Loucy (cell line): Measurements from ENCODE around the gene FOXP1.

Experiments
- H2AFZ ChIP-seq: fragments of 200-600 bp; sonication (generic); 2 replicates; pipeline ENCODE4 v1.6.0; 2016; ENCODE audit warnings: antibody characterized with exemption, mild to moderate bottlenecking, low read length, moderate library complexity
- H3F3A ChIP-seq: fragments of 200-600 bp; 2 replicates; pipeline ENCODE4 v1.6.0; 2016; ENCODE audit warnings: antibody characterized with exemption, low read depth, mild to moderate bottlenecking
- H3K27me3 ChIP-seq: fragments of 200-600 bp; sonication (generic); 2 replicates; pipeline ENCODE4 v1.6.1; 2014; ENCODE audit warnings: low read length, mild to moderate bottlenecking; ENCODE audit not compliant: insufficient read depth, poor library complexity, severe bottlenecking
- H3K36me3 ChIP-seq: fragments of 200-600 bp; sonication (generic); 2 replicates; pipeline ENCODE4 v1.6.1; 2016; ENCODE audit warnings: low read length; ENCODE audit not compliant: insufficient read depth
- H3K4me1 ChIP-seq: fragments of 200-600 bp; sonication (generic); 2 replicates; pipeline ENCODE4 v1.5.1; 2014; ENCODE audit warnings: low read length, mild to moderate bottlenecking; ENCODE audit not compliant: insufficient read depth, poor library complexity, severe bottlenecking
- H3K4me2 ChIP-seq: fragments of 200-600 bp; sonication (generic); 2 replicates; pipeline ENCODE4 v1.6.0; 2014; ENCODE audit warnings: antibody characterized with exemption, low read length, low read depth, mild to moderate bottlenecking; ENCODE audit not compliant: poor library complexity, severe bottlenecking
- H3K4me3 ChIP-seq: fragments of 200-600 bp; sonication (generic); 2 replicates; pipeline ENCODE4 v1.5.1; 2014; ENCODE audit warnings: low read length, mild to moderate bottlenecking, mixed read lengths; ENCODE audit not compliant: poor library complexity, severe bottlenecking
- H3K79me2 ChIP-seq: fragments of 200-600 bp; sonication (generic); 2 replicates; pipeline ENCODE4 v1.6.1; 2014; ENCODE audit warnings: low read length; ENCODE audit not compliant: insufficient read depth
- H3K9ac ChIP-seq: fragments of 200-600 bp; sonication (generic); 2 replicates; pipeline ENCODE4 v1.6.0; 2014; ENCODE audit warnings: mild to moderate bottlenecking, low read depth, low read length, moderate library complexity; ENCODE audit not compliant: poor library complexity, severe bottlenecking
- H3K9me2 ChIP-seq: fragments of 200-600 bp; sonication (generic); replicated peaks from 2 replicates; pipeline ENCODE4 v1.6.1; 2016; ENCODE audit warnings: low read depth, low read length, mixed read lengths
- H3K9me3 ChIP-seq: fragments of 200-600 bp; sonication (generic); 2 replicates; pipeline ENCODE4 v1.6.1; 2014; ENCODE audit warnings: mild to moderate bottlenecking, antibody characterized with exemption, low read length, low read depth; ENCODE audit not compliant: insufficient read depth
- H4K20me1 ChIP-seq: fragments of 200-600 bp; sonication (generic); 2 replicates; pipeline ENCODE4 v1.6.0; 2014; ENCODE audit warnings: antibody characterized with exemption, low read length, mild to moderate bottlenecking; ENCODE audit not compliant: insufficient read depth, poor library complexity, severe bottlenecking
- EZH2phosphoT487 ChIP-seq: fragments of 200-600 bp; IDR thresholded peaks from 2 replicates; pipeline ENCODE4 v1.6.1; 2018; ENCODE audit warnings: antibody characterized with exemption, mild to moderate bottlenecking, moderate library complexity, borderline replicate concordance
- TF ChIP-seq, protein P1 (sequence below): fragments of 200-600 bp; sonication (generic); conservative IDR thresholded peaks from 2 replicates; pipeline ENCODE4 v1.5.1; 2014; ENCODE audit warnings: mild to moderate bottlenecking, antibody characterized with exemption, low read length

The FOXP1 gene

GRCh38 chr3:71227270-71227661 is 356.3 kb downstream of the FOXP1 start:
- Histone ChIP-seq H3K4me2 (peak overlapping the region; percentile 57), H3K4me1 (peaks cover 19% of the 10 kb centered on the region)

DNA sequence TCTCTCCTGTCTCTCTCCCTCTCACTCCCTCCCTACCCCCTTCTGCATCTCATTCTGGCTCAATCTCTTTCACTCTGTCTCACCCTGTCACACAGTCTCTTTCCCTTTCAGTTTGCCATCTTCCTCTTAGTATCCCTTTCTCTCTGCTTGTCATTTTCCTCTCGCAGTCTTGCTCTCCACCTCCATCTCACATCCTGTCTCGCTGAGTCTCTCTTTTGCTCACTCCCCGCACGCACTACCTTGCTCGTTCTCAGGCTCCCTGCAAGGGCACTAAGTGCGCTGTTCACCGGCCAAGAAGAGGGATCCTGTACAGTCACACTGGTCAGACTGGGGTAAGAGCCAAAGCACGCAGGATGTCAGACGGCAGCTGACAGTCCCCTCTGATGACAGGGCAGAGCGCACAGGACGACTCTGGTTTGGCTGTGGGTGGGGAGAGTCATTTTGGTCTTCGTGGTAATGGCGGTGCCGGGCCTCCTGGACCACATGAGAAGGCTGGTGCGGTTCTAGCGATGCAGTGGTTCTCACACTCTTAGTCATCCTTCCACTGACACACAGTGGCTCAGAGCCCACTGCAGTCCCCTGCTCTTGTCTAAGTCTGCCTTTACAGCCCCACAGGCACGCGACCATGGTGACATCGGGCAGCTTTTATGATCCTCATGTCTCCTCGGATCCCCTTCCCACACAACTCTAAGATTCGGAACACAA is 356.8 kb downstream of the FOXP1 start:
- peak overlapping the region; percentile 41 for H3K9ac ChIP-seq
- H2AFZ ChIP-seq = no peak overlapping the region
- peaks cover 19% of the 10 kb centered on the region for H3K4me1 ChIP-seq
- no peaks in the 10 kb centered on the region for H3K36me3 ChIP-seq
- peak overlapping the region; percentile 27 for H3K4me3 ChIP-seq
- TF ChIP-seq, protein P1, sequence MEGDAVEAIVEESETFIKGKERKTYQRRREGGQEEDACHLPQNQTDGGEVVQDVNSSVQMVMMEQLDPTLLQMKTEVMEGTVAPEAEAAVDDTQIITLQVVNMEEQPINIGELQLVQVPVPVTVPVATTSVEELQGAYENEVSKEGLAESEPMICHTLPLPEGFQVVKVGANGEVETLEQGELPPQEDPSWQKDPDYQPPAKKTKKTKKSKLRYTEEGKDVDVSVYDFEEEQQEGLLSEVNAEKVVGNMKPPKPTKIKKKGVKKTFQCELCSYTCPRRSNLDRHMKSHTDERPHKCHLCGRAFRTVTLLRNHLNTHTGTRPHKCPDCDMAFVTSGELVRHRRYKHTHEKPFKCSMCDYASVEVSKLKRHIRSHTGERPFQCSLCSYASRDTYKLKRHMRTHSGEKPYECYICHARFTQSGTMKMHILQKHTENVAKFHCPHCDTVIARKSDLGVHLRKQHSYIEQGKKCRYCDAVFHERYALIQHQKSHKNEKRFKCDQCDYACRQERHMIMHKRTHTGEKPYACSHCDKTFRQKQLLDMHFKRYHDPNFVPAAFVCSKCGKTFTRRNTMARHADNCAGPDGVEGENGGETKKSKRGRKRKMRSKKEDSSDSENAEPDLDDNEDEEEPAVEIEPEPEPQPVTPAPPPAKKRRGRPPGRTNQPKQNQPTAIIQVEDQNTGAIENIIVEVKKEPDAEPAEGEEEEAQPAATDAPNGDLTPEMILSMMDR = no peak
- TF ChIP-seq EZH2phosphoT487 = no peak
- peaks cover 5% of the 10 kb centered on the region for H4K20me1 ChIP-seq
- H3K79me2 ChIP-seq = peaks cover 6% of the 10 kb centered on the region; the same call in 1 of the 2 replicates
- no peaks in the 10 kb centered on the region for H3K9me2 ChIP-seq
- peak overlapping the region; percentile 57 for H3K4me2 ChIP-seq
- no peaks in the 10 kb centered on the region for H3K27me3 ChIP-seq
- no peaks in the 10 kb centered on the region for H3K9me3 ChIP-seq
- no peaks in the 10 kb centered on the region; the same call in 1 of the 2 replicates for H3F3A ChIP-seq

More at GRCh38 chr3:71227270-71227661, 356.3 kb downstream of the FOXP1 start:
- Histone ChIP-seq H4K20me1 (peaks cover 5% of the 10 kb centered on the region), H3K9ac (peak overlapping the region; percentile 41), H3K79me2 (peaks cover 6% of the 10 kb centered on the region; the same call in 1 of the 2 replicates), H3K27me3 (no peaks in the 10 kb centered on the region), H2AFZ (no peak overlapping the region), H3K36me3 (no peaks in the 10 kb centered on the region), H3K9me2 (no peaks in the 10 kb centered on the region), H3F3A (no peaks in the 10 kb centered on the region; the same call in 1 of the 2 replicates), H3K4me3 (peak overlapping the region; percentile 27), H3K9me3 (no peaks in the 10 kb centered on the region)
- TF ChIP-seq, protein P1 = no peak
- TF ChIP-seq EZH2phosphoT487 = no peak

- no peak overlapping the region for H3K4me3 ChIP-seq
- no peaks in the 10 kb centered on the region; the same call in 1 of the 2 replicates for H3F3A ChIP-seq
- no peaks in the 10 kb centered on the region for H3K36me3 ChIP-seq
- H3K4me1 ChIP-seq = peaks cover 19% of the 10 kb centered on the region
- peaks cover 12% of the 10 kb centered on the region; the same call in 1 of the 2 replicates for H3K79me2 ChIP-seq
- peaks cover 5% of the 10 kb centered on the region for H4K20me1 ChIP-seq
- no peaks in the 10 kb centered on the region for H3K27me3 ChIP-seq
- no peaks in the 10 kb centered on the region for H3K9me2 ChIP-seq
- no peak overlapping the region for H3K9ac ChIP-seq
- no peak overlapping the region for H2AFZ ChIP-seq
- no peak for TF ChIP-seq EZH2phosphoT487
- TF ChIP-seq, protein P1 = no peak
- no peak overlapping the region for H3K4me2 ChIP-seq
- no peaks in the 10 kb centered on the region for H3K9me3 ChIP-seq
Measured at GRCh38 chr3:71225951-71226564, 357.5 kb downstream of the FOXP1 start.
